Heart left ventricle (tissue), 16 donors: ENCODE results near the gene MRTFA. TPM values are rescaled to one million over a fixed set of nuclear protein-coding genes. Genes with fewer than 3 reads are reported as not detected.

ENCODE experiments used
- ATAC-seq, 4 donors: fragments of 200-7000 bp; cut with Tn5 transposase; one replicate each; pipeline ENCODE4 v1.9.1; 2020 to 2022; ENCODE audit warnings: moderate library complexity in 4 of 4, mild to moderate bottlenecking in 3 of 4, moderate number of reproducible peaks in 1 of 4
- DNase-seq, 5 donors: peaks; one replicate each; pipeline ENCODE4 v3.0.0-alpha.2; 2020
- H3K27ac ChIP-seq, 12 donors: fragments of 200-600 bp; sonication (generic) in 4 of 12; one replicate each; pipeline versions ENCODE4 v1.5.0 to v1.8.0; 2016 to 2022; ENCODE audit warnings: mild to moderate bottlenecking in 2 of 12
- H3K27me3 ChIP-seq, 9 donors: fragments of 200-600 bp; sonication (generic) in 2 of 9; one replicate each; pipeline versions ENCODE4 v1.5.1 to v1.8.0; 2016 to 2022; ENCODE audit warnings: mild to moderate bottlenecking in 3 of 9
- H3K36me3 ChIP-seq, 9 donors: fragments of 200-600 bp; sonication (generic) in 2 of 9; one replicate each; pipeline versions ENCODE4 v1.5.0 to v1.8.0; 2018 to 2022; ENCODE audit warnings: mild to moderate bottlenecking in 2 of 9
- H3K4me1 ChIP-seq, 12 donors: fragments of 200-600 bp; sonication (generic) in 4 of 12; one replicate each; pipeline versions ENCODE4 v1.5.0 to v1.8.0; 2016 to 2022; ENCODE audit warnings: mild to moderate bottlenecking in 3 of 12
- H3K4me3 ChIP-seq, 12 donors: fragments of 200-600 bp; sonication (generic) in 4 of 12; one replicate each; pipeline versions ENCODE4 v1.5.0 to v1.8.0; 2017 to 2022; ENCODE audit warnings: mild to moderate bottlenecking in 9 of 12, moderate library complexity in 4 of 12
- H3K9me3 ChIP-seq, 12 donors: fragments of 200-600 bp; sonication (generic) in 4 of 12; one replicate each; pipeline versions ENCODE4 v1.5.0 to v1.8.0; 2016 to 2022; ENCODE audit warnings: mild to moderate bottlenecking in 1 of 12
- CTCF ChIP-seq, 12 donors: fragments of 200-600 bp; sonication (generic) in 4 of 12; IDR thresholded peaks; one replicate each; pipeline versions ENCODE4 v1.5.0 to v1.8.0; 2018 to 2022; ENCODE audit warnings: antibody characterized with exemption in 12 of 12, mild to moderate bottlenecking in 5 of 12
- POLR2A ChIP-seq, 2 donors: fragments of 450-650 bp; IDR thresholded peaks; one replicate each; pipeline ENCODE4 v1.6.1; 2017; ENCODE audit warnings: antibody characterized with exemption in 2 of 2, mild to moderate bottlenecking in 2 of 2, moderate library complexity in 2 of 2
- WGBS, 4 donors: extraction: QIAGEN DNeasy Blood & Tissue Kit in 2 of 4; methylation state at CpG; one replicate each; pipeline versions ENCODE4 v1.1.5 to v1.1.7; 2013 to 2018; 5-methylcytosine and 5-hydroxymethylcytosine counted together
- intact Hi-C, 10 donors: fragments of 100-400 bp; cut with DNase I; formaldehyde crosslinking; loops; one replicate each; pipeline versions ENCODE4 v1.11.1 to v1.14.2; 2022
- polyA plus RNA-seq, 2 donors: library from polyadenylated mRNA; stranded (reverse); fragments of 200-250 nt; gene quantifications; one replicate each; pipeline ENCODE4 v1.2.3, GENCODE V29; 2013
- total RNA-seq, 9 donors: library from RNA; depleted of rRNA in 2 of 9; stranded (reverse); fragments of >200 nt in 2 of 9; fragmentation: NEBNext Ultra II Directional in 3 of 9; extraction: Animal tissue kit (Norgen Biotek cat#: 25700) in 3 of 9; gene quantifications; one replicate each; pipeline versions ENCODE4 v1.1.0 to v1.2.4, GENCODE V29; 2016 to 2023
- donor health status: ischemic (EF 13 %, LVEDD 7.1; RV severe dilation, severe dysfunction).
- donor health status: healthy with polysubstance abuse.
- donor health status: DM: no; HTN: yes; CAD: no.
- donor health status: DM: no; HTN: no; CAD: no.
- donor health status: ischemic (EF 25% LVEDD 6.9; RV normal size, moderate dysfunction).
- donor health status: ischemic (EF 25% LVEDD 5.7; RV mildly dilated, moderate dysfunction).
- donor health status: healthy.
- donor health status: DM: yes; HTN: yes; CAD: no.
- donor health status: ischemic (EF 35%, LVEDD 5.7; RV mildly dilated, moderate dysfunction).
- donor health status: nonischemic (EF 11% LVEDD 7.7; RV severe dilation, severe dysfunction).
- donor health status: DM: yes; HTN: yes; CAD: no.
- donor health status: PGD.
- donor health status: ischemic (EF 29% LVEDD 5.4; RV normal size, mild dysfunction).
- donor health status: nonischemic (EF 23%, LVEDD 6.1; RV moderate dilation, normal function).

Gene MRTFA
- total and polyA plus RNA-seq, 11 donors, result 14.0 to 52.6 (median 26.9) TPM

GRCh38 chr22:40421941-40422340, 214.6 kb downstream of the MRTFA start:
- Histone ChIP-seq H3K36me3 (peaks cover 0 to 99% (median 84%) of the 10 kb centered on the region in 9 donors), H3K9me3 (no peaks in the 10 kb centered on the region), H3K27me3 (no peaks in the 10 kb centered on the region), H3K4me3 (no peak overlapping the region), H3K27ac (peak overlapping the region in 1 of 12 donors; percentile 59), H3K4me1 (peaks cover 0 to 42% (median 6%) of the 10 kb centered on the region in 12 donors)
- TF ChIP-seq POLR2A (IDR thresholded peaks at IDR 0.05) (no peak), CTCF (IDR thresholded peaks at IDR 0.05) (no peak)
- intact Hi-C loops, result loop anchor here in 1 of 10 donors (10.0 kb wide), 1 partner anchor 333 kb away; no protein-coding TSS in a partner anchor
- no peak for ATAC-seq
- 92 to 96% (median 93%) methylated on average over 1 of the region's 1 CpG for WGBS, 4 donors
- DNase-seq, result no peak

- 88 to 96% (median 94%) methylated on average over 4 of the region's 4 CpGs; no CpG with 5 or more reads in 1 of the 4 donors for WGBS, 4 donors
- Histone ChIP-seq H3K27me3 (no peaks in the 10 kb centered on the region), H3K9me3 (no peaks in the 10 kb centered on the region), H3K4me1 (peaks cover 0 to 37% (median 2%) of the 10 kb centered on the region in 12 donors), H3K36me3 (peaks cover 0 to 100% (median 92%) of the 10 kb centered on the region in 9 donors), H3K27ac (no peak overlapping the region), H3K4me3 (no peak overlapping the region)
- DNase-seq, result no peak
- TF ChIP-seq POLR2A (IDR thresholded peaks at IDR 0.05) (no peak), CTCF (IDR thresholded peaks at IDR 0.05) (no peak)
- no peak for ATAC-seq
- intact Hi-C loops, result loop anchor here in 1 of 10 donors (10.0 kb wide), 1 partner anchor 334 kb away; no protein-coding TSS in a partner anchor
Measured at GRCh38 chr22:40421082-40421350, 215.5 kb downstream of the MRTFA start.

GRCh38 chr22:40420341-40421081, 216.0 kb downstream of the MRTFA start:
- DNase-seq, result no peak
- H3K36me3 ChIP-seq, result peaks cover 0 to 97% (median 89%) of the 10 kb centered on the region in 9 donors
- TF ChIP-seq CTCF (IDR thresholded peaks at IDR 0.05) (no peak), POLR2A (IDR thresholded peaks at IDR 0.05) (no peak)
- H3K27me3 ChIP-seq, result no peaks in the 10 kb centered on the region
- no peak overlapping the region for H3K27ac ChIP-seq
- no peak overlapping the region for H3K4me3 ChIP-seq
- no peaks in the 10 kb centered on the region for H3K9me3 ChIP-seq
- ATAC-seq, result no peak
- 90 to 96% (median 94%) methylated on average over 12 to 18 of the region's 18 CpGs for WGBS, 4 donors
- peaks cover 0 to 40% (median 0%) of the 10 kb centered on the region in 12 donors for H3K4me1 ChIP-seq
- intact Hi-C loops, result loop anchor here in 1 of 10 donors (10.0 kb wide), 1 partner anchor 334 kb away; no protein-coding TSS in a partner anchor

DNA sequence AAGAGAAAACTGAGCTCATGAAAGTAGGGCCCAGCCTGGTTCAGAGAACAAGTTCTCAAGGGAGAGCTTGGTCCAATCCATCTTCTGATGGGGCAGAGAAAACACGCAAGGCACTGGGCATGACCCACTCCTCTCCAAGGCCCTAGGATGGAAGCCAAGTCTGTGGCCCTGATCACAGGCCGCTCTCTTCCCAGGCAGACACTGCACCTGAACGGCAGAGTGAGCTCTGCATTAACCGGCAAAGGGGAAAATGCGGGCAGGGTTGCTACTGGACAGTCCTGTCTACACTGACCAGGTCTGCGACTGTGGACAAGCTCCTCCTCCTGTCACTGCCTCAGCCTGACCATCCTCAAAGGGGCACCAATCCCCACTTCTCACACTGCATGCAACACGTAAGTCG, 216.8 kb downstream of the MRTFA start:
- no peak overlapping the region for H3K4me3 ChIP-seq
- no peak overlapping the region for H3K27ac ChIP-seq
- ATAC-seq, result no peak
- H3K4me1 ChIP-seq, result peaks cover 0 to 40% (median 0%) of the 10 kb centered on the region in 12 donors
- no peaks in the 10 kb centered on the region for H3K9me3 ChIP-seq
- no peak for DNase-seq
- intact Hi-C loops, result loop anchor here in 1 of 10 donors (10.0 kb wide), 1 partner anchor 335 kb away; no protein-coding TSS in a partner anchor
- TF ChIP-seq POLR2A (IDR thresholded peaks at IDR 0.05) (no peak), CTCF (IDR thresholded peaks at IDR 0.05) (no peak)
- WGBS, 4 donors, result 60 to 88% (median 85%) methylated on average over 1 to 8 of the region's 8 CpGs
- H3K36me3 ChIP-seq, result peaks cover 0 to 95% (median 81%) of the 10 kb centered on the region in 9 donors
- H3K27me3 ChIP-seq, result no peaks in the 10 kb centered on the region
